Endodermal cell (in vitro differentiated cells): ENCODE results near the gene P2RY4. TPM values are rescaled to one million over a fixed set of nuclear protein-coding genes. Genes with fewer than 3 reads are reported as not detected.

ENCODE experiments used
- DNase-seq: peaks from one replicate; pipeline ENCODE4 v3.0.0-alpha.2; 2017
- H3K27ac ChIP-seq: 2 replicates; pipeline ENCODE4 v1.5.1; 2013; ENCODE audit warnings: mild to moderate bottlenecking, low read depth, low read length, moderate library complexity
- H3K27me3 ChIP-seq: 2 replicates; pipeline ENCODE4 v1.6.1; 2013; ENCODE audit warnings: mild to moderate bottlenecking, low read length, moderate library complexity; ENCODE audit not compliant: insufficient read depth, control insufficient read depth, poor library complexity, severe bottlenecking
- H3K36me3 ChIP-seq: 2 replicates; pipeline ENCODE4 v1.7.0; 2013; ENCODE audit warnings: mild to moderate bottlenecking, low read length, moderate library complexity; ENCODE audit not compliant: control insufficient read depth, insufficient read depth
- H3K4me1 ChIP-seq: one replicate; pipeline ENCODE4 v1.7.0; 2013; ENCODE audit warnings: low read length; ENCODE audit not compliant: control insufficient read depth, insufficient read depth
- H3K4me3 ChIP-seq: 2 replicates; pipeline ENCODE4 v1.5.1; 2013; ENCODE audit warnings: mild to moderate bottlenecking, low read length, moderate library complexity
- H3K9ac ChIP-seq: 2 replicates; pipeline ENCODE4 v1.6.1; 2013; ENCODE audit warnings: mild to moderate bottlenecking, low read length, moderate library complexity; ENCODE audit not compliant: poor library complexity, severe bottlenecking; ENCODE audit errors: extremely low read depth
- H3K9me3 ChIP-seq: 2 replicates; pipeline ENCODE4 v1.6.1; 2013; ENCODE audit warnings: mild to moderate bottlenecking, low read length, moderate library complexity; ENCODE audit not compliant: control insufficient read depth
- H3K27ac Mint-ChIP-seq: 2 replicates; pipeline ENCODE4 v1.8.0; 2020; ENCODE audit warnings: mixed read lengths
- H3K27me3 Mint-ChIP-seq: 2 replicates; pipeline ENCODE4 v1.8.0; 2021; ENCODE audit warnings: mild to moderate bottlenecking, mixed read lengths; ENCODE audit not compliant: insufficient read depth
- H3K36me3 Mint-ChIP-seq: 2 replicates; pipeline ENCODE4 v1.8.0; 2020; ENCODE audit warnings: low read depth, mixed read lengths
- H3K4me1 Mint-ChIP-seq: 2 replicates; pipeline ENCODE4 v1.8.0; 2020; ENCODE audit warnings: mixed read lengths
- H3K4me3 Mint-ChIP-seq: 2 replicates; pipeline ENCODE4 v1.8.0; 2020; ENCODE audit warnings: mild to moderate bottlenecking, moderate library complexity, mixed read lengths
- H3K9me3 Mint-ChIP-seq: 2 replicates; pipeline ENCODE4 v1.8.0; 2020; ENCODE audit warnings: mild to moderate bottlenecking, mixed read lengths
- CTCF ChIP-seq: fragments of 200-600 bp; sonication (generic); conservative IDR thresholded peaks from 2 replicates; pipeline ENCODE4 v1.5.0; 2021; ENCODE audit warnings: antibody characterized with exemption, mild to moderate bottlenecking
- WGBS, 2 experiments: methylation state at CpG; one replicate each; pipeline versions ENCODE4 v1.1.5 to v1.1.7; 2013; ENCODE audit warnings: missing lambda C conversion rate in 2 of 2, mixed read lengths in 1 of 2; ENCODE audit not compliant: insufficient coverage in 1 of 2, insufficient read length in 1 of 2; 5-methylcytosine and 5-hydroxymethylcytosine counted together
- total RNA-seq, 2 donors: library from RNA; stranded (reverse); fragmentation: NEBNext Ultra II Directional in 1 of 2; extraction: Animal tissue kit (Norgen Biotek cat#: 25700) in 1 of 2; gene quantifications; 2 replicates in 1 of 2; 3 replicates in 1 of 2; pipeline ENCODE4 v1.2.1, GENCODE V29; 2021

The P2RY4 gene
- total RNA-seq, 2 donors from 2014 or later: 0.22 TPM

- no peaks in the 10 kb centered on the region for H3K9me3 ChIP-seq
- 96% methylated on average over 4 of the region's 4 CpGs; no CpG with 5 or more reads in 1 of the 2 experiments for WGBS, 2 experiments
Measured at GRCh38 chrX:70231666-70232065, 28.3 kb downstream of the P2RY4 start.

GRCh38 chrX:70226687-70227086 is 33.3 kb downstream of the P2RY4 start:
- H3K27ac Mint-ChIP-seq: no peak overlapping the region

More at GRCh38 chrX:70231666-70232065, 28.3 kb downstream of the P2RY4 start:
- Histone ChIP-seq H3K36me3 (no peaks in the 10 kb centered on the region), H3K27ac (no peak overlapping the region), H3K27me3 (no peaks in the 10 kb centered on the region), H3K9ac (no peak overlapping the region), H3K4me1 (no peaks in the 10 kb centered on the region), H3K4me3 (no peak overlapping the region)
- Mint-ChIP-seq H3K9me3 (peaks cover 40% of the 10 kb centered on the region), H3K27me3 (no peaks in the 10 kb centered on the region), H3K27ac (no peak overlapping the region), H3K4me1 (peaks cover 4% of the 10 kb centered on the region), H3K36me3 (no peaks in the 10 kb centered on the region), H3K4me3 (no peak overlapping the region)
- no peak for TF ChIP-seq CTCF
- DNase-seq: no peak

GRCh38 chrX:70226048-70226447 is 34.0 kb downstream of the P2RY4 start:
- Histone ChIP-seq H3K9ac (no peak overlapping the region), H3K27ac (no peak overlapping the region), H3K27me3 (no peaks in the 10 kb centered on the region), H3K9me3 (no peaks in the 10 kb centered on the region), H3K36me3 (no peaks in the 10 kb centered on the region), H3K4me3 (no peak overlapping the region), H3K4me1 (no peaks in the 10 kb centered on the region)
- no peak for DNase-seq
- Mint-ChIP-seq H3K4me3 (no peak overlapping the region), H3K36me3 (no peaks in the 10 kb centered on the region), H3K27me3 (no peaks in the 10 kb centered on the region), H3K27ac (no peak overlapping the region), H3K9me3 (peaks cover 45% of the 10 kb centered on the region), H3K4me1 (no peaks in the 10 kb centered on the region)
- no peak for TF ChIP-seq CTCF

More at GRCh38 chrX:70226687-70227086, 33.3 kb downstream of the P2RY4 start:
- no peaks in the 10 kb centered on the region for H3K27me3 ChIP-seq
- Mint-ChIP-seq H3K9me3 (peaks cover 44% of the 10 kb centered on the region), H3K4me3 (no peak overlapping the region), H3K36me3 (no peaks in the 10 kb centered on the region), H3K27me3 (no peaks in the 10 kb centered on the region), H3K4me1 (no peaks in the 10 kb centered on the region)
- no peak overlapping the region for H3K27ac ChIP-seq
- H3K9ac ChIP-seq: no peak overlapping the region
- H3K9me3 ChIP-seq: no peaks in the 10 kb centered on the region
- no peak for TF ChIP-seq CTCF
- WGBS, 2 experiments: no CpG with 5 or more reads among the region's 2 CpGs
- H3K36me3 ChIP-seq: no peaks in the 10 kb centered on the region
- no peaks in the 10 kb centered on the region for H3K4me1 ChIP-seq
- no peak for DNase-seq
- no peak overlapping the region for H3K4me3 ChIP-seq
